GM18517 (cell line): ENCODE data around the gene OR52N4.
"Not testable (repeated sequence)": the region's sequence is repeated elsewhere in the genome, so short reads cannot be mapped to it uniquely, and the experiment has no call there.

Experiments used
- ATAC-seq: cut with Tn5 transposase; IDR thresholded peaks from one replicate; pipeline ENCODE4 v1.9.1; 2021; ENCODE audit warnings: mild to moderate bottlenecking, moderate library complexity; ENCODE audit not compliant: unreplicated experiment

OR52N4 gene

GRCh38 chr11:5753943-5754342, at the start of gene OR52N4:
Gene OR52N4, plus strand, starts transcription at chr11:5754243. Its CDS starts 498 bp downstream, at chr11:5754741.
- ATAC-seq, result no peak

GRCh38 chr11:5705688-5706087, 48.4 kb upstream of the OR52N4 start:
- ATAC-seq, result no peak

GRCh38 chr11:5712507-5712906, 41.5 kb upstream of the OR52N4 start:
- ATAC-seq, result no peak

- ATAC-seq, result no peak
Observed at GRCh38 chr11:5713695-5714094, 40.3 kb upstream of the OR52N4 start.

- not testable (repeated sequence) for ATAC-seq
Observed at GRCh38 chr11:5716518-5716917, 37.5 kb upstream of the OR52N4 start.

GRCh38 chr11:5719703-5720495, 34.1 kb upstream of the OR52N4 start:
- ATAC-seq, result no peak

- ATAC-seq, result no peak
Observed at GRCh38 chr11:5722622-5723021, 31.4 kb upstream of the OR52N4 start.

GRCh38 chr11:5726351-5726750, 27.7 kb upstream of the OR52N4 start:
- no peak for ATAC-seq

- no peak for ATAC-seq
Observed at GRCh38 chr11:5727691-5728090, 26.4 kb upstream of the OR52N4 start.

- no peak for ATAC-seq
Observed at GRCh38 chr11:5736396-5736795, 17.6 kb upstream of the OR52N4 start, which contains the start of gene OR56B1. Gene OR56B1, plus strand, starts transcription at chr11:5736448. Its CDS starts 69 bp downstream, at chr11:5736517.

- ATAC-seq, result no peak
Observed at GRCh38 chr11:5737091-5737490, 17.0 kb upstream of the OR52N4 start.

- no peak for ATAC-seq
Observed at GRCh38 chr11:5737670-5738392, 16.2 kb upstream of the OR52N4 start.

GRCh38 chr11:5738431-5738830, 15.6 kb upstream of the OR52N4 start:
- no peak for ATAC-seq

- no peak for ATAC-seq
Observed at GRCh38 chr11:5746614-5747013, 7.4 kb upstream of the OR52N4 start.

- no peak for ATAC-seq
Observed at GRCh38 chr11:5749836-5750235, 4.2 kb upstream of the OR52N4 start.

- ATAC-seq, result no peak
Observed at GRCh38 chr11:5767056-5767455, 13.0 kb downstream of the OR52N4 start.

GRCh38 chr11:5783255-5783654, 29.2 kb downstream of the OR52N4 start, which contains the start of gene OR52N5:
Gene OR52N5, minus strand, starts transcription at chr11:5783355. Its CDS starts 4,721 bp downstream, at chr11:5778634.
- ATAC-seq, result no peak

GRCh38 chr11:5791165-5791564, 37.1 kb downstream of the OR52N4 start, which contains the start of gene OR52N1:
Gene OR52N1, minus strand, starts transcription at chr11:5791265. Its CDS starts 2,449 bp downstream, at chr11:5788816.
- ATAC-seq, result no peak

GRCh38 chr11:5796541-5796940, 42.5 kb downstream of the OR52N4 start:
- no peak for ATAC-seq

- ATAC-seq, result no peak
Observed at GRCh38 chr11:5803982-5804381, 49.9 kb downstream of the OR52N4 start.
